Activated T-helper 9 cell treated with anti-CD3 and anti-CD28 coated beads, Interleukin-2, amount 50 U/mL, for 16 hours (primary cell): Measurements from ENCODE around the gene OR10G8.
"Not testable (repeated sequence)": the region's sequence is repeated elsewhere in the genome, so short reads cannot be mapped to it uniquely, and the experiment has no call there.

Source experiments
- DNase-seq: peaks from one replicate; pipeline ENCODE4 v3.0.0-alpha.2; 2020; ENCODE audit warnings: low read depth

OR10G8 gene

GRCh38 chr11:124026498-124026897 is at the start of gene OR10G8:
TSS of gene OR10G8 (plus strand) at chr11:124026798. CDS start at chr11:124029623, 2,825 bp downstream.
- DNase-seq: no peak

- DNase-seq: no peak
Measured at GRCh38 chr11:123977731-123978347, 48.8 kb upstream of the OR10G8 start, which contains the start of gene OR10S1. TSS of gene OR10S1 (minus strand) at chr11:123977781. CDS start at chr11:123977664, 117 bp downstream.

- no peak for DNase-seq
Measured at GRCh38 chr11:123979311-123979710, 47.3 kb upstream of the OR10G8 start.

GRCh38 chr11:123995119-123995518 is 31.5 kb upstream of the OR10G8 start, which contains the start of gene OR10G6:
TSS of gene OR10G6 (minus strand) at chr11:123995161. CDS start at chr11:123995161, 0 bp downstream.
- no peak for DNase-seq

- no peak for DNase-seq
Measured at GRCh38 chr11:124012697-124013096, 13.9 kb upstream of the OR10G8 start, which contains the start of gene OR10G4. TSS of gene OR10G4 (plus strand) at chr11:124012997. CDS start at chr11:124015575, 2,578 bp downstream.

GRCh38 chr11:124015837-124016236 is 10.8 kb upstream of the OR10G8 start:
- DNase-seq: not testable (repeated sequence)

GRCh38 chr11:124036666-124037065 is 10.1 kb downstream of the OR10G8 start:
- no peak for DNase-seq

- DNase-seq: no peak
Measured at GRCh38 chr11:124039557-124039956, 13.0 kb downstream of the OR10G8 start.

GRCh38 chr11:124041254-124041653 is 14.7 kb downstream of the OR10G8 start, which contains the start of gene OR10G7:
TSS of gene OR10G7 (minus strand) at chr11:124041325. CDS start at chr11:124039001, 2,324 bp downstream.
- no peak for DNase-seq

- DNase-seq: no peak
Measured at GRCh38 chr11:124043420-124043819, 16.8 kb downstream of the OR10G8 start.

- no peak for DNase-seq
Measured at GRCh38 chr11:124050748-124051147, 24.1 kb downstream of the OR10G8 start.

GRCh38 chr11:124052966-124053365 is 26.4 kb downstream of the OR10G8 start:
- DNase-seq: no peak

GRCh38 chr11:124068601-124069110 is 42.1 kb downstream of the OR10G8 start:
- DNase-seq: no peak

- DNase-seq: no peak
Measured at GRCh38 chr11:124069429-124070401, 43.1 kb downstream of the OR10G8 start.

GRCh38 chr11:124070915-124071622 is 44.5 kb downstream of the OR10G8 start:
- peak; percentile 34 for DNase-seq

- DNase-seq: no peak
Measured at GRCh38 chr11:124071623-124071948, 45.0 kb downstream of the OR10G8 start.

GRCh38 chr11:124072147-124072546 is 45.5 kb downstream of the OR10G8 start:
- no peak for DNase-seq

- no peak for DNase-seq
Measured at GRCh38 chr11:124074554-124074953, 48.0 kb downstream of the OR10G8 start.

- no peak for DNase-seq
Measured at GRCh38 chr11:124075492-124075840, 48.9 kb downstream of the OR10G8 start.

- no peak for DNase-seq
Measured at GRCh38 chr11:124075841-124076651, 49.4 kb downstream of the OR10G8 start.

- no peak for DNase-seq
Measured at GRCh38 chr11:124077266-124077665, 50.7 kb downstream of the OR10G8 start.
